Esophagus muscularis mucosa (tissue), 4 donors: ENCODE data around the gene CCDC146. TPM values are rescaled to one million over a fixed set of nuclear protein-coding genes. Genes with fewer than 3 reads are reported as not detected.

Source experiments
- DNase-seq: peaks from one replicate; pipeline ENCODE4 v3.0.0-alpha.2; 2017; ENCODE audit errors: extremely low spot score
- H3K27ac ChIP-seq, 4 donors: fragments of 200-600 bp; sonication (generic); replicated peaks in 1 of 4; 1 replicate in 3 of 4; 2 replicates in 1 of 4; pipeline ENCODE4 v1.5.1; 2016 to 2019; ENCODE audit warnings: mild to moderate bottlenecking in 1 of 4
- H3K27me3 ChIP-seq, 4 donors: fragments of 200-600 bp; sonication (generic); one replicate each; pipeline versions ENCODE4 v1.5.1 to v1.6.0; 2016 to 2019
- H3K36me3 ChIP-seq, 4 donors: fragments of 200-600 bp; sonication (generic); one replicate each; pipeline ENCODE4 v1.5.1; 2016 to 2019
- H3K4me1 ChIP-seq, 4 donors: fragments of 200-600 bp; sonication (generic); one replicate each; pipeline ENCODE4 v1.5.1; 2016 to 2019
- H3K4me3 ChIP-seq, 4 donors: fragments of 200-600 bp; sonication (generic); 1 replicate in 2 of 4; 2 replicates in 2 of 4; pipeline ENCODE4 v1.5.1; 2016 to 2019; ENCODE audit warnings: mild to moderate bottlenecking in 4 of 4, moderate library complexity in 1 of 4
- H3K9me3 ChIP-seq, 4 donors: fragments of 200-600 bp; sonication (generic); 1 replicate in 3 of 4; 2 replicates in 1 of 4; pipeline ENCODE4 v1.5.1; 2016 to 2019
- EP300 ChIP-seq: sonication (generic); formaldehyde crosslinking; IDR thresholded peaks from one replicate; pipeline ENCODE4 v1.6.1; 2017; ENCODE audit warnings: antibody characterized with exemption
- POLR2A ChIP-seq: fragments of 450-650 bp; IDR thresholded peaks from one replicate; pipeline ENCODE4 v1.6.1; 2017; ENCODE audit warnings: antibody characterized with exemption, moderate library complexity, mild to moderate bottlenecking, low read depth
- POLR2AphosphoS5 ChIP-seq, 2 donors: sonication (generic); formaldehyde crosslinking; IDR thresholded peaks; one replicate each; pipeline ENCODE4 v1.6.1; 2017; ENCODE audit warnings: antibody characterized with exemption in 2 of 2
- WGBS: methylation state at CpG from one replicate; pipeline ENCODE4 v1.1.5; 2018; 5-methylcytosine and 5-hydroxymethylcytosine counted together
- intact Hi-C: fragments of 100-400 bp; cut with DNase I; formaldehyde crosslinking; loops from one replicate; pipeline ENCODE4 v1.15.1; 2023
- total RNA-seq, 4 donors: library from RNA; depleted of rRNA; stranded (reverse); fragments of >200 nt; gene quantifications; one replicate each; pipeline versions ENCODE4 v1.1.0 to v1.2.1, GENCODE V29; 2016
- TF ChIP-seq, protein P1 (sequence below), 3 experiments: fragments of 200-600 bp in 2 of 3; fragments of 450-650 bp in 1 of 3; sonication (generic) in 2 of 3; IDR thresholded peaks; one replicate each; pipeline ENCODE4 v1.5.1; 2017 to 2019; ENCODE audit warnings: antibody characterized with exemption in 3 of 3, mild to moderate bottlenecking in 2 of 3, moderate library complexity in 1 of 3

Gene CCDC146
- total RNA-seq, 4 donors from 2014 or later = 14.1 to 21.0 (median 16.2) TPM

DNA sequence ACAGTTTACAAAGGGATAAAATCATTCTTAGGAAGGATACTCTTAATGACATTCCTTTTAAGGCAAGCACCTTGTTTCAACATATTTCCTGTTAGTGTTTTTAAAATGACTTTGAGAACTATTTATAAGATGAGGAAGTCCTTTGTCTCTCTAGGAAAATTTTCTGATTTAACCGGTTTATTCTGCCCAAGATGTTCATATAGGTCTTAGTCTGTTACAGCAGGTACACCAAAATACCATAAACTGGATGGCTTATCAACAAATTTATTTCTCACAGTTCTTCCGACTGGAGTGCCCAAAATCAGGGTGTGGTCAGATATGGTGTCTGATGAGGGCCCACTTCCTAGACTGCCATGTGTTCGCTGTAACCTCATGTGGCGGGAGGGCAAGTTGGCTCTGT is 215.8 kb downstream of the CCDC146 start:
- no peak for DNase-seq
- WGBS = 85% methylated on average over 4 of the region's 4 CpGs
- intact Hi-C loops = no loop called here
- Histone ChIP-seq H3K36me3 (no peaks in the 10 kb centered on the region), H3K27me3 (no peaks in the 10 kb centered on the region), H3K4me1 (peaks cover 6 to 38% (median 34%) of the 10 kb centered on the region in 4 donors), H3K9me3 (no peaks in the 10 kb centered on the region), H3K4me3 (no peak overlapping the region), H3K27ac (peak overlapping the region in 3 of 4 donors; percentile 10 to 42 (median 41))
- no peak for TF ChIP-seq EP300
- TF ChIP-seq POLR2A = no peak

DNA sequence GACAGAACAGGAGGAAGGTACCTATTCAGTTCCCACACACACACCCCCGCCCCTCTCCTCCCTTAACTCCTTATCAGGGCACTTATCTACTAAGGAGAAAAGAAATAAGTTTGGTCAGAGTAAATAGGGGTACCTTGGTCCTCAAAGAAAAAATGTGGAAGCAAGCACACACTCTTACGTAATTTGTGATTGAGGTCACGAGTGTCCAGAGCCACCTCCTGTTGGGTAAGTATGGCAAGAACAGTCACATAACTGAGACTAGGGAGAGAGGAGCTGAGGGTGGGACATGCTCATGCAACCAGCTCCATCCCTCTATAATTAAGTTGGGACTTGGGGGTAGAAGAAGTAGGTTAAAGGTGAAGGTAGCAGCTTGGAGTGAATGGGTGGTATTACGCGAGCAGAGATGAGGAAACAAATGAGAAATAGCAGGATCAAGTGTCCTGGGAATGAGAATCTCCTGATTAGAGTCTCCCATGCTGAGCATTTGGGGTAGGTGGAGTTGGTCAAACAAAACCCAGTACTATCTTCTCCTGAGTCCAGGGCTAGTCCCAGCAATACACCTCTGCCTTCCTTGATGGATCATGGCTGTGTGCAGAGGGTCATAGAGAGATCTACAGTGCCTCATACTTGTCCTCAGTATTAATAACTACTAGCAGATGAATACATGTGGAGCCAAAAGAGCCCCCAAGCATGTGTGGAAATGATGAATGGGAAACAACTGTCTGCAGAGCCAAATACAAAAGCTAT is 216.6 kb downstream of the CCDC146 start:
- no peaks in the 10 kb centered on the region for H3K9me3 ChIP-seq
- DNase-seq = peak; percentile 88
- TF ChIP-seq EP300 (no peak), POLR2AphosphoS5 (IDR thresholded peaks at IDR 0.05) (peak in 1 of 2 donors; percentile 16), POLR2A (no peak)
- TF ChIP-seq, protein P1, sequence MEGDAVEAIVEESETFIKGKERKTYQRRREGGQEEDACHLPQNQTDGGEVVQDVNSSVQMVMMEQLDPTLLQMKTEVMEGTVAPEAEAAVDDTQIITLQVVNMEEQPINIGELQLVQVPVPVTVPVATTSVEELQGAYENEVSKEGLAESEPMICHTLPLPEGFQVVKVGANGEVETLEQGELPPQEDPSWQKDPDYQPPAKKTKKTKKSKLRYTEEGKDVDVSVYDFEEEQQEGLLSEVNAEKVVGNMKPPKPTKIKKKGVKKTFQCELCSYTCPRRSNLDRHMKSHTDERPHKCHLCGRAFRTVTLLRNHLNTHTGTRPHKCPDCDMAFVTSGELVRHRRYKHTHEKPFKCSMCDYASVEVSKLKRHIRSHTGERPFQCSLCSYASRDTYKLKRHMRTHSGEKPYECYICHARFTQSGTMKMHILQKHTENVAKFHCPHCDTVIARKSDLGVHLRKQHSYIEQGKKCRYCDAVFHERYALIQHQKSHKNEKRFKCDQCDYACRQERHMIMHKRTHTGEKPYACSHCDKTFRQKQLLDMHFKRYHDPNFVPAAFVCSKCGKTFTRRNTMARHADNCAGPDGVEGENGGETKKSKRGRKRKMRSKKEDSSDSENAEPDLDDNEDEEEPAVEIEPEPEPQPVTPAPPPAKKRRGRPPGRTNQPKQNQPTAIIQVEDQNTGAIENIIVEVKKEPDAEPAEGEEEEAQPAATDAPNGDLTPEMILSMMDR (IDR thresholded peaks at IDR 0.05) = no peak
- no peaks in the 10 kb centered on the region for H3K27me3 ChIP-seq
- H3K36me3 ChIP-seq = no peaks in the 10 kb centered on the region
- peak overlapping the region in 2 of 4 donors; percentile 41 to 42 for H3K27ac ChIP-seq
- peaks cover 6 to 38% (median 34%) of the 10 kb centered on the region in 4 donors for H3K4me1 ChIP-seq
- WGBS = 91% methylated on average over 5 of the region's 5 CpGs
- H3K4me3 ChIP-seq = no peak overlapping the region
- intact Hi-C loops = no loop called here

DNA sequence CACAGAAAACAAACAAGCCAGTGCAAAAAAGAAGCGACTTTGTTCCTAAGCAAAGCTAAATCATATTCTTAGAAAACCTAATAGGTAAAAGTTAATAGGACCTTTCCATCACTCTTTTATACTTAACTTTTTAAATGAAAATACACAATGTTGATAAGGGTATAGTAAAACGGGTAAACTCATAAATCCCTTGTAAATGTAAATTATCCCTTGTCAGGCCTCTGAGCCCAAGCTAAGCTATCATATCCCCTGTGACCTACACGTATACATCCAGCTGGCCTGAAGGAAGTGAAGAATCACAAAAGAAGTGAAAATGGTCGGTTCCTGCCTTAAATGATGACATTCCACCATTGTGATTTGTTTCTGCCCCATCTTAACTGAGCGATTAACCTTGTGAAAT is 217.3 kb downstream of the CCDC146 start:
- intact Hi-C loops = no loop called here
- H3K27ac ChIP-seq = no peak overlapping the region

More for the DNA sequence above, 217.3 kb downstream of the CCDC146 start:
- H3K4me3 ChIP-seq = no peak overlapping the region
- WGBS = 77% methylated on average over 5 of the region's 5 CpGs
- H3K36me3 ChIP-seq = no peaks in the 10 kb centered on the region
- DNase-seq = no peak
- no peak for TF ChIP-seq POLR2A
- no peaks in the 10 kb centered on the region for H3K27me3 ChIP-seq
- peaks cover 6 to 36% (median 34%) of the 10 kb centered on the region in 4 donors for H3K4me1 ChIP-seq
- H3K9me3 ChIP-seq = no peaks in the 10 kb centered on the region

Other genes starting within 250 kb of the CCDC146 start
- gene SPDYE17, start 90.3 kb upstream of the CCDC146 start, total RNA-seq = not detected
- 1 to 10 TPM in 2 of 4 donors, under 1 TPM in 2; 0.32 to 2.8 (median 1.0) TPM for gene SPDYE18, start 60.1 kb upstream of the CCDC146 start, total RNA-seq
- 100 to 1,000 TPM; 217 to 349 (median 305) TPM for gene FGL2, start 77.2 kb downstream of the CCDC146 start, total RNA-seq